DOHH2 (cell line): ENCODE data around the gene RBM33.

Experiments
- H3F3A ChIP-seq: fragments of 200-600 bp; sonication (generic), shearing (Covaris generic); 2 replicates; pipeline ENCODE4 v1.6.0; 2016; ENCODE audit warnings: antibody characterized with exemption, mild to moderate bottlenecking; ENCODE audit not compliant: control insufficient read depth, insufficient read depth
- H3K27ac ChIP-seq: fragments of 200-600 bp; sonication (generic); 2 replicates; pipeline ENCODE4 v1.5.1; 2014; ENCODE audit warnings: low read depth, mild to moderate bottlenecking, low read length, moderate library complexity
- H3K27me3 ChIP-seq: fragments of 200-600 bp; sonication (generic); 2 replicates; pipeline ENCODE4 v1.6.1; 2014; ENCODE audit warnings: mild to moderate bottlenecking, low read length, mixed read lengths; ENCODE audit not compliant: control insufficient read depth
- H3K36me3 ChIP-seq: fragments of 200-600 bp; sonication (generic); 2 replicates; pipeline ENCODE4 v1.6.1; 2014; ENCODE audit warnings: mild to moderate bottlenecking, low read length, moderate library complexity, mixed read lengths; ENCODE audit not compliant: control insufficient read depth
- H3K4me1 ChIP-seq: fragments of 200-600 bp; sonication (generic); 2 replicates; pipeline ENCODE4 v1.6.1; 2014; ENCODE audit warnings: mild to moderate bottlenecking, low read length, mixed read lengths; ENCODE audit not compliant: control insufficient read depth
- H3K4me2 ChIP-seq: fragments of 200-600 bp; sonication (generic); 2 replicates; pipeline ENCODE4 v1.6.0; 2014; ENCODE audit warnings: mild to moderate bottlenecking, low read length, moderate library complexity
- H3K4me3 ChIP-seq: fragments of 200-600 bp; sonication (generic); 2 replicates; pipeline ENCODE4 v1.5.1; 2014; ENCODE audit warnings: mild to moderate bottlenecking, low read length, mixed read lengths
- H3K79me2 ChIP-seq: fragments of 200-600 bp; sonication (generic); 2 replicates; pipeline ENCODE4 v1.6.1; 2014; ENCODE audit warnings: mild to moderate bottlenecking, low read length, mixed read lengths; ENCODE audit not compliant: control insufficient read depth
- H3K9me2 ChIP-seq: fragments of 200-600 bp; sonication (generic); replicated peaks from 2 replicates; pipeline ENCODE4 v1.6.1; 2014; ENCODE audit warnings: mild to moderate bottlenecking, low read length, mixed read lengths; ENCODE audit not compliant: control insufficient read depth
- H3K9me3 ChIP-seq: fragments of 200-600 bp; sonication (generic); 2 replicates; pipeline ENCODE4 v1.6.1; 2014; ENCODE audit warnings: antibody characterized with exemption, low read length, mixed read lengths; ENCODE audit not compliant: control insufficient read depth, insufficient read depth
- H4K20me1 ChIP-seq: fragments of 200-600 bp; sonication (generic); 2 replicates; pipeline ENCODE4 v1.6.0; 2014; ENCODE audit warnings: low read depth, mild to moderate bottlenecking, antibody characterized with exemption, low read length, moderate library complexity; ENCODE audit not compliant: control insufficient read depth, insufficient read depth
- EZH2phosphoT487 ChIP-seq: fragments of 200-600 bp; sonication (generic); IDR thresholded peaks from 2 replicates; pipeline ENCODE4 v1.6.1; 2017; ENCODE audit warnings: borderline replicate concordance, mild to moderate bottlenecking, antibody characterized with exemption, low read length, moderate library complexity, mixed read lengths
- TF ChIP-seq, protein P1 (sequence below): fragments of 200-600 bp; sonication (generic); IDR thresholded peaks from one replicate; pipeline ENCODE4 v1.5.1; 2014; ENCODE audit warnings: antibody characterized with exemption, mild to moderate bottlenecking, low read depth, low read length; ENCODE audit not compliant: poor library complexity, severe bottlenecking

Gene RBM33

DNA sequence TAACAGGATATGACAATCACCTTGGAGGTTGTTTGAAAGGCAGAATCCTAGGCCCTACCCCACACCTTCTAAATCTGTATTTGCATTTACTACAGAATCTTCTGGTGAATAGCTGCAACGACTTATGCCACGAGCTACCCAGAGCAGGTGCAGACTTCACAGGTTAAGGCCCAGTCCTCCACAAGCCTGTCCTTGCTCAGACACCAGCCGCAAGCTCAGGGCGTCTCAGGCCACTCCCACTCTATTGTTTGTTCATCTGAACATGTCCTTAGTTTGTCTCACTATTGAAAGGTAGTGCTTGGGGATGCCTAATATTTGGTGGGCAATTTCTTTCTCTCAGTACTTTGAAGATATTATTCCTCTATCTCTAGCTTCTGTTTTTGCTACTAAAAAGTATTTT is 18.9 kb upstream of the RBM33 start:
- H3K4me2 ChIP-seq = no peak overlapping the region
- no peaks in the 10 kb centered on the region for H4K20me1 ChIP-seq
- peaks cover 7% of the 10 kb centered on the region for H3K27me3 ChIP-seq
- no peaks in the 10 kb centered on the region for H3K4me1 ChIP-seq
- no peaks in the 10 kb centered on the region for H3K79me2 ChIP-seq
- no peak overlapping the region for H3K4me3 ChIP-seq
- no peaks in the 10 kb centered on the region for H3K9me2 ChIP-seq
- H3K27ac ChIP-seq = no peak overlapping the region
- no peaks in the 10 kb centered on the region for H3K36me3 ChIP-seq
- TF ChIP-seq, protein P1, sequence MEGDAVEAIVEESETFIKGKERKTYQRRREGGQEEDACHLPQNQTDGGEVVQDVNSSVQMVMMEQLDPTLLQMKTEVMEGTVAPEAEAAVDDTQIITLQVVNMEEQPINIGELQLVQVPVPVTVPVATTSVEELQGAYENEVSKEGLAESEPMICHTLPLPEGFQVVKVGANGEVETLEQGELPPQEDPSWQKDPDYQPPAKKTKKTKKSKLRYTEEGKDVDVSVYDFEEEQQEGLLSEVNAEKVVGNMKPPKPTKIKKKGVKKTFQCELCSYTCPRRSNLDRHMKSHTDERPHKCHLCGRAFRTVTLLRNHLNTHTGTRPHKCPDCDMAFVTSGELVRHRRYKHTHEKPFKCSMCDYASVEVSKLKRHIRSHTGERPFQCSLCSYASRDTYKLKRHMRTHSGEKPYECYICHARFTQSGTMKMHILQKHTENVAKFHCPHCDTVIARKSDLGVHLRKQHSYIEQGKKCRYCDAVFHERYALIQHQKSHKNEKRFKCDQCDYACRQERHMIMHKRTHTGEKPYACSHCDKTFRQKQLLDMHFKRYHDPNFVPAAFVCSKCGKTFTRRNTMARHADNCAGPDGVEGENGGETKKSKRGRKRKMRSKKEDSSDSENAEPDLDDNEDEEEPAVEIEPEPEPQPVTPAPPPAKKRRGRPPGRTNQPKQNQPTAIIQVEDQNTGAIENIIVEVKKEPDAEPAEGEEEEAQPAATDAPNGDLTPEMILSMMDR = no peak
- TF ChIP-seq EZH2phosphoT487 = no peak
- H3F3A ChIP-seq = no peaks in the 10 kb centered on the region
- H3K9me3 ChIP-seq = peaks cover 9% of the 10 kb centered on the region

DNA sequence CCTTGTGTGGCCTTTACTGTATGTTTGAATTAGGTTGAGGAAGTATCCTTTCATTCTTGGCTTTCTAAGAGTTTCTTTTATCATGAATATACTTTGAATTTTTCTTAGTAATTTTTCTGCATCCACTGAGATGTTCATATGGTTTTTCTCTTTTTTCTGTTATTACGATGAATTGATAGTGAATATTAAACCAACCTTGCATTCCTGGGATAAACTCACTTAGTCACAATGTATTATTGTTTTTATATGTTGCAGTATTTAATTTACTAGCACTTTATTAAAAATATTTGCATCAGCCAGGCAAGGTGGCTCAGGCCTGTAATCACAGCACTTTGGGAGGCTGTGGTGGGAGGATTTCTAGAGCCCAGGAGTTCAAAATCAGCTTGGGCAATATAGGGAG is 15.3 kb upstream of the RBM33 start:
- no peak overlapping the region for H3K4me2 ChIP-seq
- H3K36me3 ChIP-seq = no peaks in the 10 kb centered on the region
- H3K79me2 ChIP-seq = no peaks in the 10 kb centered on the region
- H3F3A ChIP-seq = no peaks in the 10 kb centered on the region
- no peak overlapping the region for H3K4me3 ChIP-seq
- no peaks in the 10 kb centered on the region for H3K27me3 ChIP-seq
- no peaks in the 10 kb centered on the region for H4K20me1 ChIP-seq
- no peaks in the 10 kb centered on the region for H3K4me1 ChIP-seq
- peaks cover 9% of the 10 kb centered on the region for H3K9me3 ChIP-seq
- H3K9me2 ChIP-seq = no peaks in the 10 kb centered on the region
- TF ChIP-seq, protein P1 = no peak
- TF ChIP-seq EZH2phosphoT487 = no peak
- no peak overlapping the region for H3K27ac ChIP-seq

DNA sequence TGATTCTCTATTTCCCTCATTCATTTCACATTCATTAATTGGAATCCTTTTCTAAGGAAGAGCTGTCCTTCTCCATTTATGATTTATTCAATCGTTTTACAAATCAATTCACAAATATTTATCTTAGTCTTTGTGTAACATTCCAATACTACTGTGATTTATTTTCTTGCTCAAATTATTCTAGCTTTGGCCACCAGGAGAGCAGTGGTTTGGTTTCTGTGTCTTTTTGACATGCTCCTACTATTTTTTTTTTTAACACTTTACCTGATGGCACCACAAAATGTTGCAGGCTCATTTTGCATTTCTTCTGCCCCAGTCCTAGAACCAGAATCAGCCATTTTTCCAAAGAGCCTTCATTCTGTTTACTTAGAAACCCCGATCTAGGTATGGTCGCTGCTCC is 13.3 kb upstream of the RBM33 start:
- Histone ChIP-seq H3K79me2 (no peaks in the 10 kb centered on the region), H3K9me2 (no peaks in the 10 kb centered on the region), H3K36me3 (no peaks in the 10 kb centered on the region), H3K27me3 (no peaks in the 10 kb centered on the region), H3F3A (peaks cover 1% of the 10 kb centered on the region; the same call in 1 of the 2 replicates), H4K20me1 (no peaks in the 10 kb centered on the region), H3K27ac (no peak overlapping the region), H3K4me3 (no peak overlapping the region), H3K9me3 (peaks cover 9% of the 10 kb centered on the region), H3K4me2 (no peak overlapping the region), H3K4me1 (no peaks in the 10 kb centered on the region)
- TF ChIP-seq EZH2phosphoT487 = no peak
- TF ChIP-seq, protein P1 = no peak

DNA sequence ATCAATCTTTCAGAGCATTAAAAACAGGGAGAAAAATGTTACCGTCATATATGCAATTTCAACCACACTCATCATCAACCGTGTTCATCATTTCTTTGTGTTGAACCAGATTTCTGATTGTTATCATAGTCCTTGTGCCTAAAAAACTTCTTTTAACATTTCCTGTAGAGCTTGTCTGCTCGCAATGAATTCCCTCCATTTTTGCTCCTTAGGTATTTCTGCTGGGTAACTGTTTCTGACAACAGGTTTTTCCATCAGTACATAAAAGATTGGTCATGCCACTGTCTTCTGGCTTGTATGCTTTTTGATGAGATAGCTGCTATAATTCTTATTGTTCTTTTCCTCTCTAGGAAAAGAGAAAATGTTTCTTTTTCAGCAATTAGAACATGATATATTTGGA is 8.6 kb upstream of the RBM33 start:
- peaks cover 19% of the 10 kb centered on the region for H3K36me3 ChIP-seq
- H3K4me3 ChIP-seq = no peak overlapping the region
- H3K79me2 ChIP-seq = no peaks in the 10 kb centered on the region
- H3K27ac ChIP-seq = no peak overlapping the region
- peaks cover 26% of the 10 kb centered on the region for H3K9me3 ChIP-seq
- TF ChIP-seq EZH2phosphoT487 = no peak
- TF ChIP-seq, protein P1 = no peak
- H3K4me1 ChIP-seq = peaks cover 16% of the 10 kb centered on the region
- H4K20me1 ChIP-seq = no peaks in the 10 kb centered on the region
- H3F3A ChIP-seq = peaks cover 6% of the 10 kb centered on the region; the same call in 1 of the 2 replicates
- no peaks in the 10 kb centered on the region for H3K9me2 ChIP-seq
- no peak overlapping the region for H3K4me2 ChIP-seq
- no peaks in the 10 kb centered on the region for H3K27me3 ChIP-seq
